Stimulated activated naive B cell treated with anti-CD40 and anti-IgM and Interleukin-4, amounts not matched to agents 10 μg/mL and 1 μg/mL and 100 μg/mL, for 72 hours (primary cell): ENCODE results near the gene DDA1.
"Not testable (repeated sequence)": the region's sequence is repeated elsewhere in the genome, so short reads cannot be mapped to it uniquely, and the experiment has no call there.

Experiments used
- ATAC-seq, 2 donors: fragments of 150-1000 bp; cut with Tn5 transposase; replicated peaks; 2 replicates each; pipeline ENCODE4 v1.10.0; 2021; ENCODE audit warnings: moderate library complexity in 1 of 2
- DNase-seq: peaks from one replicate; pipeline ENCODE4 v3.0.0; 2021
- H3K27ac Mint-ChIP-seq: one replicate; pipeline ENCODE4 v1.8.0; 2022; ENCODE audit warnings: mild to moderate bottlenecking, mixed read lengths
- H3K27me3 Mint-ChIP-seq, 2 donors: one replicate each; pipeline ENCODE4 v1.8.0; 2022; ENCODE audit warnings: mixed read lengths in 2 of 2
- H3K36me3 Mint-ChIP-seq, 2 donors: one replicate each; pipeline ENCODE4 v1.8.0; 2022; ENCODE audit warnings: mixed read lengths in 2 of 2, mild to moderate bottlenecking in 1 of 2
- H3K4me1 Mint-ChIP-seq, 2 donors: one replicate each; pipeline ENCODE4 v1.8.0; 2022; ENCODE audit warnings: mixed read lengths in 2 of 2, mild to moderate bottlenecking in 1 of 2
- H3K4me3 Mint-ChIP-seq, 2 donors: one replicate each; pipeline ENCODE4 v1.8.0; 2022; ENCODE audit warnings: mild to moderate bottlenecking in 2 of 2, mixed read lengths in 2 of 2, moderate library complexity in 1 of 2
- H3K9me3 Mint-ChIP-seq, 2 donors: one replicate each; pipeline ENCODE4 v1.8.0; 2022; ENCODE audit warnings: mixed read lengths in 2 of 2, mild to moderate bottlenecking in 1 of 2

Gene DDA1

DNA sequence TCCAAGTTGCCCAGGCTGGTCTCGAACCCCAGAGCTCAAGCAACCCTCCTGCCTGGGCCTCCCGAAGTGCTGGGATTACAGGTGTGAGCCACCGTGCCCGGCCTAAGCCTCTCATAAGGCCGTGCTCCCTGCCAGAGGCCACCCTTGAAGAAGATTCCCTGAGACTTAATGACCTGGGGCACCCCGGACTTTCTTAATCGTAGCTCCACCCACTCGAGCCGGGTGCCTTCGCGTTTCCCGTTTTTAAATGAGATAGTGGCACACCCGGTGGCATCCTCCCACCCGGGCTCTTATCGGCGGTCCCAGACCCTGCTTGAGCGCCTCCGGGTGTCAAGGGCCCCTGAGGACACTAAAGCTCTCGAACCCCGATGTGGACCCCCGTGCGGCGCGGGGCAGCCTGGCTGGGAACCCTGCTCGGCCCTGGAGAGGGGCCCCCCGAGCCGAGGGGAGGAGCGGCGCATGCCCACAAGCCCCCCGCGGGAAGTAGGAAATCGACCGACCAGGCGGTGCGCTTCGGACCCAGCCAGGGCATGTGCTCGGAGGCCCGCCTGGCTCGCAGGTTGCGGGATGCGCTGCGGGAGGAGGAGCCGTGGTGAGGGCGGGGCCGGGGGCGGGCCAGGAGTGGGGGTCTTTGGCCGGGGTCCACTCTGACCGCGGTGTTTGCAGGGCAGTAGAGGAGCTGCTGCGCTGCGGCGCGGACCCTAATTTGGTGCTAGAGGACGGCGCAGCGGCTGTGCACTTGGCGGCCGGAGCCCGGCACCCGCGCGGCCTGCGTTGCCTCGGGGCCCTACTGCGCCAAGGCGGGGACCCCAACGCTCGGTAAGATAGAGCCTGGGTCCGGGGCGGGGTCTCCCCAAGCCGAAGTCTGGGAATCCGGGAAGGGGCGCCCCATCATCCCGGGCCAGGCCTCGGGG lies 27.7 kb upstream of the DDA1 start, which contains the start of gene ANKLE1:
ANKLE1 (plus strand) TSS at position 511 of the 914 bp plus-strand sequence; CDS start at position 531, 20 bp downstream.
- peaks cover 29 to 40% of the 10 kb centered on the region in 2 donors for H3K36me3 Mint-ChIP-seq
- H3K9me3 Mint-ChIP-seq = no peaks in the 10 kb centered on the region
- H3K4me3 Mint-ChIP-seq = peak within 1 kb of the TSS; percentile 88 to 90
- peaks cover 11 to 32% of the 10 kb centered on the region in 2 donors for H3K4me1 Mint-ChIP-seq
- H3K27ac Mint-ChIP-seq = peak within 1 kb of the TSS; percentile 80
- peak; percentile 64 for DNase-seq
- peak; percentile 69 to 72 for ATAC-seq
- H3K27me3 Mint-ChIP-seq = no peaks in the 10 kb centered on the region

DNA sequence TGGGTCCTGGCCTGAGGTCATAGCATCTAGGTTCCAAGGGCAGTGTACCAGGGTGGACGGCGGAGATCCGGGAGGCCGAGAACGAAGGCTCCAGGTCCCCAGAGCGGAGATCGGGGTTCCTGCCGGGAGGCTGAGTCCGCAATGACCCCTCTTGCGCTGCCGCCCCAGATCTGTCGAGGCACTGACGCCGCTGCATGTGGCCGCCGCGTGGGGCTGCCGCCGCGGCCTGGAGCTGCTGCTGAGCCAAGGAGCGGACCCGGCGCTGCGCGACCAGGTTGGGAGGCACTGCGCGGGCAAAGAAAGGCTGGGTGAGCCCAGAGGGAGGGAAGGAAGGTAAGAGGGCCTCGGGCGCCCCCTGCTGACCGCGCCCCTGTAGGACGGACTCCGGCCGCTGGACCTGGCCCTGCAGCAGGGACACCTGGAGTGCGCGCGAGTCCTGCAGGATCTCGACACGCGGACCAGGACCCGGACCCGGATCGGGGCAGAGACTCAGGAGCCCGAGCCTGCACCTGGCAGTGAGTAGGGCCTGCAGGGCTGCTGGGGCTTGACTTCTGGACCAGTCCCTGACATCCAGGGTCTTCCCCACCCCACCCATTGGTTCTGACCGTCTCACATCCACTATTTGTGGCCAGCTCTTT lies 26.8 kb upstream of the DDA1 start:
- H3K4me3 Mint-ChIP-seq = peak overlapping the region; percentile 88 to 90
- peaks cover 11 to 26% of the 10 kb centered on the region in 2 donors for H3K4me1 Mint-ChIP-seq
- H3K9me3 Mint-ChIP-seq = no peaks in the 10 kb centered on the region
- DNase-seq = peak; percentile 77
- peak overlapping the region; percentile 80 for H3K27ac Mint-ChIP-seq
- H3K36me3 Mint-ChIP-seq = peaks cover 21 to 33% of the 10 kb centered on the region in 2 donors
- peak; percentile 86 to 87 for ATAC-seq
- H3K27me3 Mint-ChIP-seq = no peaks in the 10 kb centered on the region

DNA sequence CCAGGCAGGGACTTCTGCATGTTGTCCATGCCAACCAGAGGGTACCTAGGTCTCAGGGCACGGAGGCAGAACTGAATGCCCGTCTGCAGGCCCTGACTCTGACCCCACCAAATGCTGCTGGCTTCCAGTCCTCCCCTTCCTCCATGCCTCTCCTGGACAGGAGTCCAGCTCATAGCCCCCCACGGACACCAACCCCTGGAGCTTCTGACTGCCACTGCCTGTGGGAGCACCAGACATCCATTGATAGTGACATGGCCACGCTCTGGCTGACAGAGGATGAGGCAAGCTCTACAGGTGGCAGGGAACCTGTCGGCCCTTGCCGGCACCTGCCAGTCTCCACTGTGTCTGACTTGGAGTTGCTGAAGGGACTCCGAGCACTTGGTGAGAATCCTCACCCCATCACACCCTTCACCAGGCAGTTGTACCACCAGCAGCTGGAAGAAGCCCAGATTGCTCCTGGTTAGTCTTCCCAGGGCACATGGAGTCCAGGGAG lies 25.8 kb upstream of the DDA1 start:
- Mint-ChIP-seq H3K9me3 (no peaks in the 10 kb centered on the region), H3K36me3 (peaks cover 19 to 31% of the 10 kb centered on the region in 2 donors), H3K4me1 (peaks cover 11 to 26% of the 10 kb centered on the region in 2 donors), H3K27ac (no peak overlapping the region), H3K4me3 (no peak overlapping the region), H3K27me3 (no peaks in the 10 kb centered on the region)
- ATAC-seq = no peak
- no peak for DNase-seq

DNA sequence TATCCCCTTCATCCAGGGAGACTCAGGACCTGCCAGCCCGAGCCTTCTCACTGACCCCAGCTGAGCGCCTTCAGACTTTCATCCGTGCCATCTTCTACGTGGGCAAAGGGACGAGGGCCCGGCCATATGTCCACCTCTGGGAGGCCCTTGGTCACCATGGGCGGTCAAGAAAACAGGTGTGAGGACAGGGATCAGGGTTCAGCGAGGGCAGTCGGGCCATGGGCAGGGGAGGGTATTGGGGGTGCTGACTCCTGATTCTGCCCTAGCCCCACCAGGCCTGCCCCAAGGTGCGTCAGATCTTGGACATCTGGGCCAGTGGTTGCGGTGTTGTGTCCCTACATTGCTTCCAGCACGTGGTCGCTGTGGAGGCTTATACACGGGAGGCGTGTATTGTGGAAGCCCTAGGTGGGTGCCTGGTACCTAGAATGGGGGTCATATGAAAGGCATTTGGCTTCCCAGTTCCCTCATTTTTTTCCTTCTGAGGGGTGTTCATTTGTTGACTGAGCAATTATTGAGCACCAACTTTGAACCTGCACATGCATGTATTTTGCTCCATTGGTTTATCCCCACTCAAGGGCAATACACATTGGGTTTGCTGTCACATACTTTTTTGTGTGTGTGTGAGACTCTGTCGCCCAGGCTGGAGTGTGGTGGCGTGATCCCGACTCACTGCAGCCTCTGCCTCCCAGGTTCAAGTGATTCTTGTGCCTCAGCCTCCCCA lies 23.8 kb upstream of the DDA1 start:
- H3K36me3 Mint-ChIP-seq = peaks cover 11 to 24% of the 10 kb centered on the region in 2 donors
- no peak overlapping the region for H3K27ac Mint-ChIP-seq
- ATAC-seq = no peak
- no peak for DNase-seq
- no peak overlapping the region for H3K4me3 Mint-ChIP-seq
- H3K27me3 Mint-ChIP-seq = no peaks in the 10 kb centered on the region
- peaks cover 11 to 26% of the 10 kb centered on the region in 2 donors for H3K4me1 Mint-ChIP-seq
- no peaks in the 10 kb centered on the region for H3K9me3 Mint-ChIP-seq

DNA sequence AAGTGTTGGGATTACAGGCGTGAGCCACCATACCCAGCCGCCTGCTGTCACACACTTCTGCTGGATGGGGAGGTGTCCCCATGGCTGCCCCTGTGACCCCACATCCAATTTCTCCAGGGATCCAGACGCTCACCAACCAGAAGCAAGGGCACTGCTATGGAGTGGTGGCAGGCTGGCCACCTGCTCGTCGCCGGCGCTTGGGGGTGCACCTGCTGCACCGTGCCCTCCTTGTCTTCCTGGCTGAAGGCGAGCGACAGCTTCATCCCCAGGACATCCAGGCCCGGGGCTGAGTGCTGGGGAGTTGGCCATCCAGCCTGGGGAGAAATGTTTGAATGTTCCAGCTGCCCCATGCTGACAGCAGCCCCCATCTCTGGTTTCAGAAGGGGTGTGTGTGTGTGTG lies 23.1 kb upstream of the DDA1 start:
- ATAC-seq (no peak), DNase-seq (no peak)
- H3K4me1 Mint-ChIP-seq = peaks cover 9 to 23% of the 10 kb centered on the region in 2 donors
- H3K9me3 Mint-ChIP-seq = no peaks in the 10 kb centered on the region
- H3K27ac Mint-ChIP-seq = no peak overlapping the region
- no peak overlapping the region for H3K4me3 Mint-ChIP-seq
- H3K27me3 Mint-ChIP-seq = no peaks in the 10 kb centered on the region
- H3K36me3 Mint-ChIP-seq = peaks cover 11 to 24% of the 10 kb centered on the region in 2 donors

DNA sequence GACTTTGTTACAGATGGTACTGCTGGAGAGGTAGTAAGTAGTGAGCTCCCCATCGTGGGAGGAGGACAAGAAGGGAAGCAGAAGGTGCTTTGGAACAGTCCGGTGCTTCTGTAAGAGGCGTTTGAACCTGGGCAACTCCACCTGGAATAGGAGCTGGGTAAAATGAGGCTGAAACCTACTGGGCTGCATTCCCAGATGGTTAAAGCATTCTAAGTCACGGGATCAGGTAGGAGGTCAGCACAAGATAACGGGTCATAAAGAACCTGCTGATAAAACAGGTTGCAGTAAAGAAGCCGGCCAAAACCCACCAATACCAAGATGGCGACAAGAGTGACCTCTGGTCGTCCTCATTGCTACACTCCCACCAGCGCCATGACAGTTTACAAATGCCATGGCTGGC lies 22.6 kb upstream of the DDA1 start:
- ATAC-seq (no peak), DNase-seq (no peak)
- Mint-ChIP-seq H3K4me3 (no peak overlapping the region), H3K27ac (no peak overlapping the region), H3K27me3 (no peaks in the 10 kb centered on the region), H3K4me1 (peaks cover 7 to 20% of the 10 kb centered on the region in 2 donors), H3K36me3 (peaks cover 11 to 24% of the 10 kb centered on the region in 2 donors), H3K9me3 (no peaks in the 10 kb centered on the region)

DNA sequence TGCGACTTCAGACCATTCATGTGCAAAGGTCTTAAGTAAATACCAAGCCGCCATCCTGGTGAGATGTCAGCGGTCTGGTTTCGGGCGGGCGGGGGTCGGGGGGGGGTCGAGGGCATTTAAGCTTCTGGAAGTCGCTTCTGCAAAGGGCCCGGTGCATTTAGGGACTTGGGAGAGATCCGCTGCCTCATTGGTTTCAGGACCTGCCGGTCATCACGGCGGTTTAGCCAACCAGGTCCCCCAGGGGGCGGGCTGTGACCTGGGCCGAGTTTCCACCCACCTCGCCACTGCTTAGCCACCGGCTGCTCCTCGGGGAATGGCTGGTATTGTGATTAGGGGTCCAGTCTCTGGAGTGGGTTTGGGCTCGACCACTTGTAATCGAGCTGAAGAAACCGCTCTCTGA lies 19.9 kb upstream of the DDA1 start:
- DNase-seq = peak; percentile 67

DNA sequence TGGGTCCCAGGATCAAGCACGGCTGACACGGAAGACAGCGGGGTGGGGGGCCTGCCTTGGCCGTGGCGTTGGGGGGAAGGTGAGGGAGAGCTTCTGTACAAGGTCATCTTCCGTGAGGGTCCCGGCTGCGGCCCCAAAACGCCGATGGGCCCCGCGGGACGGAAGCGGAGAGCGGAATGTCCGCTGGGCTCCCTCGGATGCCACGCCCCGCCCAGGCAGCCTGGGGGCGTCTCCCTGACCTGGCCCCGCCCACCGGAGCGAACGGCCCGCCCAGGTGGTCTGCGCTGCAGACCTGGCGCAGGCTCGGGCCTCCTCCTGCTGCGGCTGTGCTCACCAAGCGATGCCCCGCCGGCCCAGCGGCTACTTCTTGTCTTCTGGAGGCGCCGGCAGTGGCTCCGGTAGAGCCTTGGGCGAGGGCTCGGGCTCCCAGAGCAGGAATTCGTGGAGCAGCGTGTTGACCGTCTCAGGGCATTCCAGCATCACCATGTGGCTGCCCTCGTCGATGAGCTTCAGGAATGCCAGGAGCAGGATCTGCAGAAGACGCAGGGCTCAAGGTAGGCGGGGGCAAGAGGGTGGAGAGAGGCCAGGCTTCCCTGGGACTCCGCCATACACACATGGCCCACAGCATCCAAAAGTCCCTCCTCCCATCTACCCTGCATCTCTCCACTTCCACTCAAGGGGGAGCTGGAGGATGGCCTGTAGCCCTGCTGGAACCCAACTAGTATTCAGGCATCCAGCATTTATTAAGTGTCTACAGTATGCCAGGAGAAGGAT lies 16.9 kb upstream of the DDA1 start:
- peak; percentile 74 for DNase-seq
- peak overlapping the region; percentile 92 for H3K27ac Mint-ChIP-seq
- no peaks in the 10 kb centered on the region for H3K27me3 Mint-ChIP-seq
- no peaks in the 10 kb centered on the region for H3K9me3 Mint-ChIP-seq
- H3K4me1 Mint-ChIP-seq = peaks cover 2 to 21% of the 10 kb centered on the region in 2 donors
- H3K36me3 Mint-ChIP-seq = peaks cover 3 to 13% of the 10 kb centered on the region in 2 donors
- peak; percentile 95 for ATAC-seq
- H3K4me3 Mint-ChIP-seq = peak overlapping the region; percentile 89 to 93

More for the DNA sequence above, 19.9 kb upstream of the DDA1 start:
- Mint-ChIP-seq H3K36me3 (peaks cover 6 to 22% of the 10 kb centered on the region in 2 donors), H3K4me1 (peaks cover 2 to 19% of the 10 kb centered on the region in 2 donors), H3K4me3 (peak overlapping the region in 1 of 2 donors; percentile 6), H3K27me3 (no peaks in the 10 kb centered on the region), H3K27ac (no peak overlapping the region), H3K9me3 (no peaks in the 10 kb centered on the region)
- ATAC-seq = peak; percentile 38 to 55

DNA sequence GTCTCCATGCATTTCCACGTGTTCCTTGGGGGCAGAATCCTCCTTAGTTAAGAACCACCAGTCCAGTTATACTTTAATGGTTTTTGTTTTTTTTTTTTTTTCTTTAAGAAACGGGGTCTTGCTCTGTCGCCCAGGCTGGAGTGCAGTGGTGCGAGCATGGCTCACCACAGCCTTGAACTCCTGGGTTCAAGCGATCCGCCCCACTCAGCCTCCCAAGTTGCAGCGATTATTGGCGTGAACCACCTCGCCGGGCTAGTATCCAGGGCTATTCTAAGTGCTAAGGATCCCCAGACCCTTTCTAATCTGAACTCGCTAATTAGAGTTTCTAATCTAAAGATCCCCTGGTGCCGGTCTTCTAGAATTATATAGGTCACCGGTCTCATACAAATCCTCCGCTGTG lies 15.8 kb upstream of the DDA1 start:
- no peaks in the 10 kb centered on the region for H3K9me3 Mint-ChIP-seq
- peaks cover 2 to 21% of the 10 kb centered on the region in 2 donors for H3K4me1 Mint-ChIP-seq
- H3K27ac Mint-ChIP-seq = no peak overlapping the region
- H3K27me3 Mint-ChIP-seq = no peaks in the 10 kb centered on the region
- DNase-seq = no peak
- peaks cover 3 to 11% of the 10 kb centered on the region in 2 donors for H3K36me3 Mint-ChIP-seq
- no peak for ATAC-seq
- H3K4me3 Mint-ChIP-seq = no peak overlapping the region

DNA sequence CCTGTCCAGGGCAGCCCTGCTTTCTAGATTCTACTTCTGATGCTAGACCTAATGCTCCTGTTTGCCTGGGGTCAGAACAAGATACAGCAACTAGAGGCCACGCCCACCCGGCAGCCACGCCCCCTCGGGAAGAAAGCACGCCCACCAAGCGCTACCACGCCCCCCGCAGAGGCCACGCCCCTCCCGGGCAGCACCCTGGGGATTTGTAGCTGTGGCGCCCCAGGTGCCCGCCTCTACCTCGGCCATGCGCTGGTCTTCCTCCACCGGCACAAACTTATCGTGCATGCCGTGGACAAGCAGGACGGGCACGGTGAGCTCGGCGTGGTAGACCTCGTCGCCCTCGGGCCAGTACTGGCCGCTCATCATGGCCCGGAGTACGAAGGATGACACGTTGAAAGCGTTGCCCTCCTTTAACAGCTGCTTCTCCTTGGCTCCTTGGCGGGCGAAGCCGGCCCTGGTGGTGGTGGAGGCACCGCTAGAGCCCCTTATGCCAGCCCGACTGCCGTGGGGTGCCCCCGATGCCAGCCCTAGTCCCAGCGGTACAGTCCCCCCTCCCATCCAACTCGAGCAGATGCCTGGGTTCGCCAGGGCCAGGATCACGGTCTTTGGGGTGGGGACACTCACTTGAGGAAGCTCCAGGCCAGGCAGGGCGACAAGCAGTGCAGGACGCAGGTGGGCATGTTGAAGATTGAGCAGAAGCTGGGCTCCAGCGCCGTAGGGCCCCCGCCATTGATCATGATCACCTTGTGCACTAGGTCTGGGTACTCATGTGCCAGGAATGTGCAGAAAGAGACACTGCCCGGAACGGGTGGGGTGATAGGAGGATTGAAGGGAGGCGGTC lies 15.1 kb upstream of the DDA1 start:
- H3K36me3 Mint-ChIP-seq = peaks cover 3 to 14% of the 10 kb centered on the region in 2 donors
- peaks cover 2 to 21% of the 10 kb centered on the region in 2 donors for H3K4me1 Mint-ChIP-seq
- H3K4me3 Mint-ChIP-seq = no peak overlapping the region
- no peak for ATAC-seq
- DNase-seq = no peak
- H3K27ac Mint-ChIP-seq = no peak overlapping the region
- H3K9me3 Mint-ChIP-seq = no peaks in the 10 kb centered on the region
- no peaks in the 10 kb centered on the region for H3K27me3 Mint-ChIP-seq

DNA sequence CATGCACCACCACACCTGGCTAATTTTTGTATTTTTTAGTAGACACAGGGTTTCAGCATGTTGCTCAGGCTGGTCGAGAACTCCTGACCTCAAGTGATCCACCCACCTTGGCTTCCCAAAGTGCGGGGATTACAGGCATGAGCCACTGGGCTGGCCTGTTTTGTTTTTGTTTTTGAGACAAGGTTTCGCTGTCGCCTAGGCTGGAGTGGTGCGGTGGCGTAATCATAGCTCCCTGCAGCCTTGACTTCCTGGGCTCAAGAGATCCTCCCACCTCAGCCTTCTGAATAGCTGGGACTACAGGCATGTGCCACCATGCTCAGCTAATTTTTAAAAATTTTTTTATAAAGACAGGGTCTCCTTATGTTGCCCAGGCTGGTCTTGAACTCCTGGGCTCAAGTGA lies 13.8 kb upstream of the DDA1 start:
- not testable (repeated sequence) for DNase-seq, ATAC-seq, H3K4me3 Mint-ChIP-seq, H3K27ac Mint-ChIP-seq, H3K27me3 Mint-ChIP-seq, H3K9me3 Mint-ChIP-seq
- peaks cover 2 to 21% of the 10 kb centered on the region in 2 donors for H3K4me1 Mint-ChIP-seq
- H3K36me3 Mint-ChIP-seq = peaks cover 3 to 14% of the 10 kb centered on the region in 2 donors

DNA sequence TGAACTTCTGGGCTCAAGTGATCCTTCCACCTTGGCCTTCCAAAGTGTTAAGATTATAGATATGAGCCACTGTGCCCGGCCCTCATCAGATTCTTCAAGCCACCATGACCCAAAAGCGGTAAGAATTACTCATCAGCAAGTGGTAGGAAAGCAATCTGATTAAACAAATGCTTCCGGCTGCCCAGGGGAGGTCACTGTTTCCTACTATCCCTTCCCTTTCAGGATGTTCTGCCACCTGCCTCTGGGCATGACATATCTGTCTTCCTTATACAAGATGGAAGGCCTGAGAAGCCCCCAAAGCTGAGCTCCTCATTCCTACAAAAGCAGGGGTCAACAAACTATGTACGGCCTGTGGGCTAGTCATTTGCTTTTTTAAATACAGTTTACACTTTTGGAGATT lies 13.1 kb upstream of the DDA1 start:
- Mint-ChIP-seq H3K9me3 (no peaks in the 10 kb centered on the region), H3K27me3 (no peaks in the 10 kb centered on the region), H3K27ac (no peak overlapping the region), H3K36me3 (peaks cover 3 to 14% of the 10 kb centered on the region in 2 donors), H3K4me1 (peaks cover 2 to 21% of the 10 kb centered on the region in 2 donors), H3K4me3 (no peak overlapping the region)
- DNase-seq (no peak), ATAC-seq (no peak)

DNA sequence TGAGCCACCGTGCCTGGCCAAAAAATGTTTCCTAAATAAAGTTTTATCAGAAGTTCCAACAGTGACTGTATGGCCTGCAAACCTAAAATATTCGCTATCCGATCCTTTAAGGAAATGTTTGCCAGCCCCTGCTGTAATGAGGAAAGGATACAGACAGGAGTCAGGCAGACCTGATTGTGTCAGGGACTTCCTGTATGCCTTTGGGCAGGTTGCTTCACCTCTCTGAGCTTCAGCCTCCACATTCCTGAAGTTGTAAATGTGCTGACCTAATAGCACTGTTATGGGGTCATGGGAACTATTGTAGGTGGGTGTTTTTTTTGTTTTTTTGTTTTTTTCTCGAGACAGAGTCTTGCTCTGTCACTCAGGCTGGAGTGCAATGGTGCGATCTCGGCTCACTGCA lies 12.4 kb upstream of the DDA1 start:
- Mint-ChIP-seq H3K9me3 (no peaks in the 10 kb centered on the region), H3K27ac (no peak overlapping the region), H3K27me3 (no peaks in the 10 kb centered on the region), H3K4me3 (no peak overlapping the region), H3K36me3 (peaks cover 3 to 14% of the 10 kb centered on the region in 2 donors), H3K4me1 (peaks cover 2 to 20% of the 10 kb centered on the region in 2 donors)
- DNase-seq = no peak
- ATAC-seq = no peak
